A204.1 (cell line): ENCODE data around the gene VRK1.
"Not testable (repeated sequence)": the region's sequence is repeated elsewhere in the genome, so short reads cannot be mapped to it uniquely, and the experiment has no call there.

ENCODE experiments used
- FAIRE-seq: peaks from 2 replicates; lab custom pipeline; 2012; peaks lifted over from hg19 to GRCh38; lab: Jason Lieb, UNC

VRK1 gene

GRCh38 chr14:96883974-96884373, 86.8 kb downstream of the VRK1 start:
- FAIRE-seq, result not testable (repeated sequence)

GRCh38 chr14:96888158-96888557, 91.0 kb downstream of the VRK1 start:
- FAIRE-seq, result no peak

GRCh38 chr14:96888593-96888992, 91.4 kb downstream of the VRK1 start:
- no peak for FAIRE-seq

DNA sequence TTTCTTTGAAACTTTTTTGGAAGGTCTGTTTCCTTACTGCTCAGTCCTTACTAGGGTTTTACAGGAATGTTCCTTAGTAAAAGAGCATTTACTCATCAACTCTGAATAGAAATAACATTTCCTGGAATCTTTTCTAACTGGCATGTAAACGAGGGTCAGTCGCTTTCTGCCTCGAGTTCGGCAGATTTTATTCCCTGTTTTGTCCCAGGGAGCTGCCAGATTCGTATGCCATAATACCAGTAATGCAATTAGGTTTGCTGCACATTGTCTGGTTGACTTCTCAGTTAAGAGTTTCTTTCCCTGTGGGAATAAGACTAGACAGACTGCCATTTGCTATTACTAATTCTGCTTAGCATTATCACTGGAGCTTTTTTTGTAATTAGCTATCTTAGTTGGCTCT, 91.9 kb downstream of the VRK1 start:
- FAIRE-seq, result no peak

DNA sequence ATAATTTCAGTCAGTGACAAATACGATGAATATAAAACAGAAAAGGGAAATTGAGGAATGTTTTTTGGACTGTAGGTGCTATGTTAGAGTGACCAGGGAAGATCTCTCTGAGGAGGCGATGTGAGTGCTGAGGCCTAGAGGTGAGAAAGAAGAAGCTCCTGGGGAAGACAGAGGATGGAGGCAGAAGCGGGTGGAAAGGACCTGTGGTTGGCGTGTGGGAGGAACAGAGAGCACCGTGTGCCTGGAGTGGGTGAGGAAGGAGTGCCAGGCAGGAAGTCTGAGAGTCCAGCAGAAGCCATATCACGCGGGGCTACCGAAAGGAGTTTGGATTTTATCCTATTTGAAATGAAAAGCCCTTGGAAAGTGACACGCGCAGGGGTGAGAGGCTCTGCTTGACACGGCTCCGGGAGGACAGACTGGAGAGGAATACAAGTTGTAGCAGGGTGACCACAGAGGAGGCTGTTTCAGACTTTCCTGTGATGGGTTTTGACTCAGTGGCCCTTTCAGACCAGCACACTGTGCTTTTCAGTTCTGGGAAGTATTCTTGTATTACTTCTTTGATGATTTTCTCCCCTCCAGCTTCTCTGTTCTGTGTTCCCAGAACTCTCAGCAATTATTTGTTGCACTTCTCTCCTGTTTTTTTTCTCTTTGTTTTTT, 96.9 kb downstream of the VRK1 start:
- no peak for FAIRE-seq

DNA sequence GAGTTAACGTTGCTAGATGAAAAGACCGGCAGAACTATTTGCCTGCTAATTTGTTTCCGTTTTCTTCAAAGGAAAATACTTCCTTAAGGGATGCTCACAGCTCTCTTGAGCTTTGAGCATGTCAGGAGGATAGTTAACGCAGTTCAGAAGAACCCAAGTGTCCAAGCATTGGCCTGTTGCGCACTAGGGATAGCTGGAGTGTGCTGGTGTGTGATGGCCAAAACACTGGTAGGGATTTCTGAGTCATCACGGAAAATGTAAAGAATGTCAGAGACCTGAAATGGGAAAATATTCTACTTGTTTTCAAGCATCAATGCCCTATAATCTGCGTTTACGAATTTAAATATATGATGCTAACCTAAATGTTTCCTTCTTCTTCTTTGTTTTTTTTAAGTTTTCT, 97.8 kb downstream of the VRK1 start:
- FAIRE-seq, result no peak

- no peak for FAIRE-seq
Observed at GRCh38 chr14:96895658-96896271, 98.6 kb downstream of the VRK1 start.

DNA sequence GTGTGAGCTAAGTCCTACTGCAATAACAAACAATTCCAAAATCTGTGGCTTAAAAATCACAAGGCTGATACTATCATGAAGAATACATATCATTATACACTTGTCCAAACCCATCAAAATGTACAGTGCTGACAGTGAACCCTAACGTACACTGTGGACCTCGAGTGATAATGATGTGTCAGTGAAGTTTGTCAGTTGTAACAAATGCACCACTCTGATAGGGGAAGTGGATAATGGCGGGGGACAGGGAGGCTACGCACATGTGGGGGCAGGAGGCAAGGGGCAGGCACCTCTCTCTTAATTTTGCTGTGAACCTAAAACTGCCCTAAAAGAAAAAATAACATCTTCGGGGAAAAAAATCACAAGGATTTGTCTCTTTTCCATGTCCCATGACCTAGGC, 100.0 kb downstream of the VRK1 start:
- no peak for FAIRE-seq

DNA sequence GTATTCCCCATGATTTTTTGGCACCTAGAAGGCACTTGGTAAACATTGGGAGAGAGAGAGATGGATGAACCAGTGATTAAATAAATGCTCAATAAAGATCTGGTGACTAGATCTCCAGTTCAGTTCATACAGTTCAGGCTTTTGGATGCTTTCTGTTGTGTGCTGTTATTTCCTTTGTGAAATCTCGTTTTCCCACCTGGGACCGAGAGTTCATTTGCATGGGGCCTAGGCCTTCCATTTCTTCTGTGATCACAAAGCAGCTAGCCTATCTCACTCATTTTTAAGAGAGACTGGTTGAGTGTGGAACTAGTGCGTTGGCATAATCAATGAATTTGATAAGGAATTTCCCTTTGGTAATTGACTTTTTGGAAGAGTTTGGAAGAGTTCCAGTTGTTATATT, 104.0 kb downstream of the VRK1 start:
- no peak for FAIRE-seq

DNA sequence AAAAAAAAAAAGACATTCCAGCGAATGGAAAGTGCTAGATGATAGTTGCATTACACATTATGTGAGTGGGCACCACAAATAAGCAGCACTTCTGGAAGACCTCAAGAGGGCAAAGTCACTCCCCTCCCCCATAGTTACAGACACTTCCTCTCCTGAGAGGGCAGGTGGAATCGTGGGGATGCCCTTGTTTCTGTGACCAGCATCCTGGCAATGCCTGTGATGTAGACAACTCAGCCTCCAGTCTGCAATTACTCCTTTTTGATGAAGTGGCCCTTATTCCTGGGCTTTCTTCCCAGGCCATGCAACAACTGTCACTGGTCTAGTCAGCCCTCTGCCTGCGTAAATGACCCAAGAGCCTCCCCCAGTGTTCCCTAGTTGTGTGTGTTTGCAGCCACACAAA, 104.8 kb downstream of the VRK1 start:
- no peak for FAIRE-seq

GRCh38 chr14:96903444-96904023, 106.4 kb downstream of the VRK1 start:
- no peak for FAIRE-seq

GRCh38 chr14:96904201-96904600, 107.0 kb downstream of the VRK1 start:
- no peak for FAIRE-seq

GRCh38 chr14:96905065-96905464, 107.9 kb downstream of the VRK1 start:
- FAIRE-seq, result no peak

- no peak for FAIRE-seq
Observed at GRCh38 chr14:96905825-96906224, 108.6 kb downstream of the VRK1 start.

GRCh38 chr14:96906434-96906833, 109.3 kb downstream of the VRK1 start:
- FAIRE-seq, result no peak

DNA sequence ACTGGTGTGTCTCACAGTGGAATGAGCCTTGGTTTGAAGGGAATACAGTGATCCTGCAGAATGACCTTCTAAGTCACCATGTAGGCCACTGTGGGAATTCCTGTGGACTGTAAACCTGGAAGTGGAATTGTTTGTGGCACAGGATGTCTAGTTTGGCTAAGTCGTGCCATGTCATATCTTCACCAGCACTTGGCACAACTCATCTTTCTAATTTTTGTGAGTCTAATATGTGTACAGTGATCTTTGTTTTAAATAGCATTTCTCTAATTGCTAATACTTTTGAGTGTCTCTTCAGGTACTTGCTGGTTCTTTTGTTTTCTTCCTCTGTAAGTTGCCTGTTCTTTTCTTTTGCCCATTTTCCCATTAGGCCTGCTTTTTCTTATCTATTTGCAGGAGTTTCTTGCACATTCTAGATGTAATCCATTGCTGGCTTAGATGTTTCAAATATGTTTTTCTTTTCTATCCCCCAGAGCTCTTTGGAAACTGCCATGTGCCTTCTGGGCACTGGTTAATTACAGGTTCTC, 112.7 kb downstream of the VRK1 start:
- no peak for FAIRE-seq

GRCh38 chr14:96911499-96912149, 114.4 kb downstream of the VRK1 start:
- no peak for FAIRE-seq

DNA sequence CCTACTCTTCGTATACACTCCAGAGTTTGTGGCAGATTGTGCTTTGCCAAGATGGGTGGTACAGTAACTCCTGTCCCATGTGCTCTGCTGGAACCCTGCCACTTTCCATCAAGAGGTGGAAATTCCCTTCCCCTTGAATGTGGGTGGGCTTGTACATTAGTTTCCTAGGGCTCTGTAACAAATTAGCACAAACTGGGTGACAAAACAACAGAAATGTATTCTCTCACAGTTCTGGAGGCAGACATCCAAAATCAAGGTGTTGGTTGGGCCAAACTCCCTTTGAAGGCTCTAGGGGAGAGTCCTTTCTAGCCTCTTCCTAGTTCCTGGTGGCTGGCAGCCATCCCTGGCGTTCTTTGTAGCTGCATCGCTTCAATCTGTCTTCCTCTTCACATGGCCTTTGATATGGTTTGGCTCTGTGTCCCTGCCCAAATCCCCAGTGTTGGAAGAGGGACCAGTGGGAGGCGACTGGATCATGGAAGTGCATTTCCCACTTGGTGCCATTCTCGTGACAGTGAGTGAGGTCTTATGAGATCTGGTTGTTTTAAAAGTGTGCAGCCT, 117.5 kb downstream of the VRK1 start:
- no peak for FAIRE-seq

DNA sequence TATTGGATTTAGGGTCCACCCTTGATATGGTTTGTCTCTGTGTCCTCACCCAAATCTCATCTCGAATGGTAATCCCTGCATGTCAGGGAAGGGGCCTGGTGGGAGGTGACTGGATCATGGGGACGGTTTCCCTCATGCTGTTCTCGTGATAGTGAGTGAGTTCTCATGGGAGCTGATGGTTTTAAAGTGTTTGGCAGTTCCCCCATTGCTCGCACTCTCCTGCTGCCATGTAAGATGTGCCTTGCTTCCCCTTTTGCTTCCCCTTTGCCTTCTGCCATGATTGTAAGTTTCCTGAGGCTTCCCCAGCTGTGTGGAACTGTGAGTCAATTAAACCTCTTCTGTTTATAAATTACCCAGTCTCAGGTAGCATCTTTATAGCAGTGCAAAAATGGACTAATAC, 118.3 kb downstream of the VRK1 start:
- no peak for FAIRE-seq

- no peak for FAIRE-seq
Observed at GRCh38 chr14:96916751-96917150, 119.6 kb downstream of the VRK1 start.

DNA sequence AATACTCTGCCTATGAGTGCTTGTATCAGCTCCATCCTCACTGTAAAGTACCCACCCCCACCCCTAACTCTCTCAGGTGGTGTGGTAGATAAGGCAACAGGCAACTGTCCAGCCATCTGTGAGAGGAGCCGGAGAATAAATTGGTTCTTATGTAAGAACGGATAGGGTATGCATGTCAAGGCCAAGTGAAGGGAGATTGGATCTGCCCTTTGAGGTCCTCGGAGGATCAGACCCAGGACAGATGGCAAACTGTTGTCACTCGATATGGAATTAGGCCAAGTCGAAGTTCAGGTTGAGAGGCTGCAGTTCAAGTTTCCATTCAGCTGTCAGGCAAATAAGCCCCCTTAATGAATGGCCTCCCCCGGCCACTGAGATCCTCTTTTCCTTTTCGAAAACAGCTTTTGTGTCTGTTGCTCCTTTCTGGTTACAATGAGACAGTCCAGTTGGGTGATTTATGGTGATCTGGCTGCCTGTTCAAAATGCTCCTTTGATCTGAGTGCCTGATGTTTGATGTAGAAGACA, 120.3 kb downstream of the VRK1 start:
- no peak for FAIRE-seq

DNA sequence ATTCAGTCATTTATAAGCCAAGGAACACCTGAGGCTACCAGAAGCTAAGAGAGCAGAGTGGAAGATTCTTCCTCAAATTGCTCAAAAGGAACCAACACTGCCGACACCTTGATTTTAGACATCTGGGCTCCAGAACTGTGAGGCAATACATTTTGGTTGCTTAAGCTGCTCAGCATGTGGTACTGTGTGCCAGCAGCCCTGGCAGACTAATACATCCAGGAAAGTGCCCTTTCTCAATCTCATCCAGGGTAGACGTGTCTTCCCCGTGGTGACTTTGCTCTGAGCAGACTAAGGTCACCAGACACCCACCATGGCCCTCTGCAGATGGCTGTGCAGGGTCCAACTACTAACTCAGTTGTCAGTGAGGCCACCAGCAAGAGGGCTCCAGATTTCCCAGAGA, 122.8 kb downstream of the VRK1 start:
- FAIRE-seq, result no peak

DNA sequence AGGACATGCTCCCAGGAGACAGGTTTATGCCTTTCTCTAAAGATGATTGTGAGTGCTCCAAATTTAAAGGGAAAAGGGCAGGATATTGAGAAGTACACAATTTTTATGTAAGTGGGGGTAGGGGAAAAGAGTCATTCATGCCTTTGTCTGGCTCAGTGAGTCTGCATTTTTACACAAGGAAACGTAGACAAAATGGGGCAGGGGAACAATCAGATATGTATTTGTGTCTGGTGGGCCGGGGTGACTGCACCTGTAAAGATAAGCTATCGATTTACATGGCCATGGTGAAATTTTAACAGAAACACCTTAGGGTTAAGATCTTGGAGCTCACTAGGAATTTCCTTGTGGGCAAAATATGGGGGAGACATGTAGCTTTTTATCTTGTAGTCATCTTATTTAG, 123.6 kb downstream of the VRK1 start:
- no peak for FAIRE-seq
